Body of pancreas (tissue), 4 donors: Measurements from ENCODE around the gene CNTNAP2.

ENCODE experiments used
- POLR2A ChIP-seq, 3 donors: fragments of 450-650 bp; IDR thresholded peaks; one replicate each; pipeline ENCODE4 v1.6.1; 2016; ENCODE audit warnings: antibody characterized with exemption in 3 of 3, mild to moderate bottlenecking in 2 of 3
- TF ChIP-seq, protein P1 (sequence below), 7 experiments: fragments of 450-650 bp in 4 of 7; fragments of 200-600 bp in 3 of 7; sonication (generic) in 3 of 7; IDR thresholded peaks; one replicate each; pipeline ENCODE4 v1.5.1; 2016 to 2019; ENCODE audit warnings: antibody characterized with exemption in 7 of 7

- TF ChIP-seq, protein P1, sequence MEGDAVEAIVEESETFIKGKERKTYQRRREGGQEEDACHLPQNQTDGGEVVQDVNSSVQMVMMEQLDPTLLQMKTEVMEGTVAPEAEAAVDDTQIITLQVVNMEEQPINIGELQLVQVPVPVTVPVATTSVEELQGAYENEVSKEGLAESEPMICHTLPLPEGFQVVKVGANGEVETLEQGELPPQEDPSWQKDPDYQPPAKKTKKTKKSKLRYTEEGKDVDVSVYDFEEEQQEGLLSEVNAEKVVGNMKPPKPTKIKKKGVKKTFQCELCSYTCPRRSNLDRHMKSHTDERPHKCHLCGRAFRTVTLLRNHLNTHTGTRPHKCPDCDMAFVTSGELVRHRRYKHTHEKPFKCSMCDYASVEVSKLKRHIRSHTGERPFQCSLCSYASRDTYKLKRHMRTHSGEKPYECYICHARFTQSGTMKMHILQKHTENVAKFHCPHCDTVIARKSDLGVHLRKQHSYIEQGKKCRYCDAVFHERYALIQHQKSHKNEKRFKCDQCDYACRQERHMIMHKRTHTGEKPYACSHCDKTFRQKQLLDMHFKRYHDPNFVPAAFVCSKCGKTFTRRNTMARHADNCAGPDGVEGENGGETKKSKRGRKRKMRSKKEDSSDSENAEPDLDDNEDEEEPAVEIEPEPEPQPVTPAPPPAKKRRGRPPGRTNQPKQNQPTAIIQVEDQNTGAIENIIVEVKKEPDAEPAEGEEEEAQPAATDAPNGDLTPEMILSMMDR (IDR thresholded peaks at IDR 0.05) = no peak
- no peak for TF ChIP-seq POLR2A (IDR thresholded peaks at IDR 0.05)
These were observed 1165.6 kb downstream of the CNTNAP2 start for GRCh38 chr7:147282204-147282603.
